HepG2 (cell line): Measurements from ENCODE around the gene OOSP3.

Experiments
- AHR ChIP-seq: IDR thresholded peaks from 2 replicates; pipeline ENCODE4 v1.6.1; 2018; ENCODE audit warnings: missing genetic modification reagents, missing compliant biosample characterization
- MXD4 ChIP-seq: IDR thresholded peaks from 2 replicates; pipeline ENCODE4 v1.6.1; 2016; ENCODE audit warnings: mild to moderate bottlenecking, missing biosample characterization, missing genetic modification reagents
- NCOA5 ChIP-seq: sonication (generic); formaldehyde crosslinking; IDR thresholded peaks from 2 replicates; pipeline ENCODE4 v1.4.0; 2020; ENCODE audit warnings: missing genetic modification reagents
- NFE2L2 ChIP-seq: fragments of 150-350 bp; IDR thresholded peaks from 2 replicates; pipeline ENCODE4 v1.6.1; 2014; ENCODE audit warnings: low read length
- SP2 ChIP-seq: sonication (generic); formaldehyde crosslinking; IDR thresholded peaks from 2 replicates; pipeline ENCODE4 v1.5.1; 2020; ENCODE audit warnings: mild to moderate bottlenecking, missing genetic modification reagents
- ZC3H4 ChIP-seq: sonication (generic); formaldehyde crosslinking; IDR thresholded peaks from 2 replicates; pipeline ENCODE4 v1.4.0; 2020; ENCODE audit warnings: missing genetic modification reagents, borderline replicate concordance
- TF ChIP-seq, protein P1 (sequence below): sonication (generic); formaldehyde crosslinking; IDR thresholded peaks from 2 replicates; pipeline ENCODE4 v1.5.0; 2020; ENCODE audit warnings: missing genetic modification reagents
- TF ChIP-seq, protein P2 (sequence below): sonication (generic); formaldehyde crosslinking; IDR thresholded peaks from 2 replicates; pipeline ENCODE4 v1.4.0; 2020; ENCODE audit warnings: missing genetic modification reagents, low read depth, mild to moderate bottlenecking, borderline replicate concordance
- TF ChIP-seq, protein P3 (sequence below): sonication (generic); formaldehyde crosslinking; IDR thresholded peaks from 2 replicates; pipeline ENCODE4 v1.5.0; 2020; ENCODE audit warnings: mild to moderate bottlenecking, missing genetic modification reagents, moderate library complexity

DNA sequence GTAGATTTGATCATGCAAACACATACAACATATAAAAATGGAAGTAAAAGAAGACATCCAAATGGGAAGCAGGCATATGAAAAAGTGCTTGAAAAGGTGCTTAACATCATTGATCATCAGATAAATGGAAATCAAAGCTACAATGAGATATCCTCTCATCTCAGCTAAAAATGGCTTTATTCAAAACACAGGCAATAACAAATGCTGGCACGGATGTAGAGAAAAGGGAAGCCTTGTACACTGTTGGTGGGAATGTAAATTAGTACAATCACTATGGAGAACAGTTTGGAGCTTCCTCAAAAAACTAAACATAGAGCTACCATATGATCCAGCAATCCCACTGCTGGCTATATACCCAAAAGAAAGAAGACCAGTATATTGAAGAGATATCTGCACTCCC lies 11.7 kb upstream of the OOSP3 start:
- TF ChIP-seq, protein P1, sequence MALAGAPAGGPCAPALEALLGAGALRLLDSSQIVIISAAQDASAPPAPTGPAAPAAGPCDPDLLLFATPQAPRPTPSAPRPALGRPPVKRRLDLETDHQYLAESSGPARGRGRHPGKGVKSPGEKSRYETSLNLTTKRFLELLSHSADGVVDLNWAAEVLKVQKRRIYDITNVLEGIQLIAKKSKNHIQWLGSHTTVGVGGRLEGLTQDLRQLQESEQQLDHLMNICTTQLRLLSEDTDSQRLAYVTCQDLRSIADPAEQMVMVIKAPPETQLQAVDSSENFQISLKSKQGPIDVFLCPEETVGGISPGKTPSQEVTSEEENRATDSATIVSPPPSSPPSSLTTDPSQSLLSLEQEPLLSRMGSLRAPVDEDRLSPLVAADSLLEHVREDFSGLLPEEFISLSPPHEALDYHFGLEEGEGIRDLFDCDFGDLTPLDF = no peak
- no peak for TF ChIP-seq ZC3H4
- TF ChIP-seq, protein P2, sequence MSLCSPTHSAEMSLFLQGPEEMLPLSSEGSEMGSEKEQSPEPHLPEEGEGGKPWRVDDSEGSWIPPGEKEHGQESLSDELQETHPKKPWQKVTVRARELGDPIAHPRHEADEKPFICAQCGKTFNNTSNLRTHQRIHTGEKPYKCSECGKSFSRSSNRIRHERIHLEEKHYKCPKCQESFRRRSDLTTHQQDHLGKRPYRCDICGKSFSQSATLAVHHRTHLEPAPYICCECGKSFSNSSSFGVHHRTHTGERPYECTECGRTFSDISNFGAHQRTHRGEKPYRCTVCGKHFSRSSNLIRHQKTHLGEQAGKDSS (CRISPR knock-in tag) = no peak
- no peak for TF ChIP-seq NCOA5
- no peak for TF ChIP-seq MXD4 (CRISPR knock-in tag)
- TF ChIP-seq NFE2L2 = no peak
- no peak for TF ChIP-seq AHR (CRISPR knock-in tag)
- TF ChIP-seq, protein P3, sequence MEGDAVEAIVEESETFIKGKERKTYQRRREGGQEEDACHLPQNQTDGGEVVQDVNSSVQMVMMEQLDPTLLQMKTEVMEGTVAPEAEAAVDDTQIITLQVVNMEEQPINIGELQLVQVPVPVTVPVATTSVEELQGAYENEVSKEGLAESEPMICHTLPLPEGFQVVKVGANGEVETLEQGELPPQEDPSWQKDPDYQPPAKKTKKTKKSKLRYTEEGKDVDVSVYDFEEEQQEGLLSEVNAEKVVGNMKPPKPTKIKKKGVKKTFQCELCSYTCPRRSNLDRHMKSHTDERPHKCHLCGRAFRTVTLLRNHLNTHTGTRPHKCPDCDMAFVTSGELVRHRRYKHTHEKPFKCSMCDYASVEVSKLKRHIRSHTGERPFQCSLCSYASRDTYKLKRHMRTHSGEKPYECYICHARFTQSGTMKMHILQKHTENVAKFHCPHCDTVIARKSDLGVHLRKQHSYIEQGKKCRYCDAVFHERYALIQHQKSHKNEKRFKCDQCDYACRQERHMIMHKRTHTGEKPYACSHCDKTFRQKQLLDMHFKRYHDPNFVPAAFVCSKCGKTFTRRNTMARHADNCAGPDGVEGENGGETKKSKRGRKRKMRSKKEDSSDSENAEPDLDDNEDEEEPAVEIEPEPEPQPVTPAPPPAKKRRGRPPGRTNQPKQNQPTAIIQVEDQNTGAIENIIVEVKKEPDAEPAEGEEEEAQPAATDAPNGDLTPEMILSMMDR (CRISPR knock-in tag) = no peak
- no peak for TF ChIP-seq SP2
